CD4-positive, CD25-positive, alpha-beta regulatory T cell (primary cell): Measurements from ENCODE around the gene NTNG2. TPM values are rescaled to one million over a fixed set of nuclear protein-coding genes. Genes with fewer than 3 reads are reported as not detected.

Experiments
- ATAC-seq, 2 donors: fragments of 150-1000 bp; cut with Tn5 transposase; one replicate each; pipeline ENCODE4 v1.10.0; 2021; ENCODE audit warnings: low read depth in 2 of 2, moderate number of reproducible peaks in 2 of 2, moderate library complexity in 1 of 2
- DNase-seq, 3 donors: peaks; one replicate each; pipeline versions ENCODE4 v3.0.0 to v3.0.0-alpha.2; 2012 to 2022; ENCODE audit warnings: mixed read lengths in 1 of 3
- H3K27ac ChIP-seq: one replicate; pipeline ENCODE4 v1.7.0; 2013; ENCODE audit warnings: mild to moderate bottlenecking, low read length; ENCODE audit not compliant: insufficient read depth, poor library complexity, severe bottlenecking
- H3K27me3 ChIP-seq: one replicate; pipeline ENCODE4 v1.7.0; 2013; ENCODE audit warnings: low read length; ENCODE audit not compliant: control insufficient read depth, insufficient read depth
- H3K36me3 ChIP-seq: one replicate; pipeline ENCODE4 v1.7.0; 2013; ENCODE audit warnings: mild to moderate bottlenecking, low read length, moderate library complexity; ENCODE audit not compliant: control insufficient read depth, insufficient read depth
- H3K4me1 ChIP-seq: 2 replicates; pipeline ENCODE4 v1.7.0; 2013; ENCODE audit warnings: mild to moderate bottlenecking, low read length; ENCODE audit not compliant: insufficient read depth, control insufficient read depth, poor library complexity, severe bottlenecking
- H3K4me3 ChIP-seq: one replicate; pipeline ENCODE4 v1.7.0; 2013; ENCODE audit warnings: low read depth, mild to moderate bottlenecking, low read length, moderate library complexity
- H3K9me3 ChIP-seq, 2 experiments: 1 replicate in 1 of 2; 2 replicates in 1 of 2; pipeline ENCODE4 v1.7.0; 2013; ENCODE audit warnings: low read length in 2 of 2, mild to moderate bottlenecking in 1 of 2, moderate library complexity in 1 of 2; ENCODE audit not compliant: control insufficient read depth in 2 of 2
- H3K27ac Mint-ChIP-seq, 3 donors: one replicate each; pipeline ENCODE4 v1.8.0; 2020 to 2022; ENCODE audit warnings: mild to moderate bottlenecking in 3 of 3, mixed read lengths in 3 of 3, moderate library complexity in 2 of 3
- H3K27me3 Mint-ChIP-seq: one replicate; pipeline ENCODE4 v1.8.0; 2022; ENCODE audit warnings: mild to moderate bottlenecking, mixed read lengths
- H3K36me3 Mint-ChIP-seq: one replicate; pipeline ENCODE4 v1.8.0; 2020; ENCODE audit warnings: mixed read lengths
- H3K4me1 Mint-ChIP-seq, 4 donors: one replicate each; pipeline ENCODE4 v1.8.0; 2020 to 2022; ENCODE audit warnings: mixed read lengths in 4 of 4, mild to moderate bottlenecking in 1 of 4
- H3K4me3 Mint-ChIP-seq, 4 donors: one replicate each; pipeline ENCODE4 v1.8.0; 2020 to 2022; ENCODE audit warnings: mild to moderate bottlenecking in 4 of 4, mixed read lengths in 4 of 4, moderate library complexity in 3 of 4
- H3K9me3 Mint-ChIP-seq, 7 donors: one replicate each; pipeline ENCODE4 v1.8.0; 2020 to 2022; ENCODE audit warnings: mixed read lengths in 7 of 7, mild to moderate bottlenecking in 3 of 7, moderate library complexity in 2 of 7
- polyA plus RNA-seq, 4 donors: library from polyadenylated mRNA; unstranded; fragments of 300-500 nt; fragmentation: Illumina TruSeq; gene quantifications; one replicate each; pipeline ENCODE4 v1.2.3, GENCODE V29; 2021
- total RNA-seq: library from RNA; stranded (reverse); gene quantifications from one replicate; pipeline ENCODE4 v1.2.3, GENCODE V29; 2022

Gene NTNG2
- total and polyA plus RNA-seq, 5 donors from 2014 or later, result 0.50 to 14.7 (median 1.2) TPM

DNA sequence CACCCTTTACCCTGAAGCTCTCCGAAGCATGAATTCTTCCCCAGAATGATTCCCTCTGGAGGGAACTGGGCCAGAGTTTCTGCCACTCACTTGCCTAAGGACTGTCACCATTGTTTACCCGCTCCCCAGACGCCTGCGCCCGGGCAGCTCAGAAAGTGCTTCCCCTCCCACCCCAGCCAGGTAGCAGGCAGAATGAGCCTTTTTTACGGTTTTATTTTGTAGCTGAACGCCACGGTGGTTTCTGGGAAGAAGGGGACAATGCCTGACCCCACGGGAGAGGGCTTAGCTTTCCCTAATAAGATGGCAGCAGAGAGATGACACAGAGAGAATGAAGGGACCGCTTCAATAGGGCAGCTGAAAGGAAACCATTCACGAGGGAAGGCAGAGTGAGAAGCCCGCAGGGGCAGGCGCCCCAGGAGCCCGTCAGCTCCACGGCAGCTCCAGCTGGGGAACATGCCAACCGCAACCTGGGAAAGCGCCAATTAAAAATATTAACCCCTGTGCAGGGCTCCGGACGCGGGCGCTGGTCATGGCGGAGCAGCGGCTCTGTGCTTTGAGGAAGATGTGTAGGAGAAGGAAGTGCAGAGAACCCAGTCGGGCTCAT is 20.4 kb upstream of the NTNG2 start:
- Histone ChIP-seq H3K4me1 (peaks cover 9% of the 10 kb centered on the region), H3K27me3 (peaks cover 7% of the 10 kb centered on the region), H3K36me3 (no peaks in the 10 kb centered on the region), H3K9me3 (peaks cover 0 to 2% of the 10 kb centered on the region in 2 experiments), H3K27ac (no peak overlapping the region), H3K4me3 (no peak overlapping the region)
- ATAC-seq (no peak), DNase-seq (no peak)
- peak overlapping the region; percentile 6 to 84 (median 76) for H3K4me3 Mint-ChIP-seq
- peaks cover 31% of the 10 kb centered on the region for H3K27me3 Mint-ChIP-seq
- peaks cover 0 to 21% (median 10%) of the 10 kb centered on the region in 4 donors for H3K4me1 Mint-ChIP-seq
- H3K36me3 Mint-ChIP-seq, result no peaks in the 10 kb centered on the region
- H3K9me3 Mint-ChIP-seq, result peaks cover 0 to 2% (median 0%) of the 10 kb centered on the region in 7 donors
- H3K27ac Mint-ChIP-seq, result peak overlapping the region in 1 of 3 donors; percentile 63

DNA sequence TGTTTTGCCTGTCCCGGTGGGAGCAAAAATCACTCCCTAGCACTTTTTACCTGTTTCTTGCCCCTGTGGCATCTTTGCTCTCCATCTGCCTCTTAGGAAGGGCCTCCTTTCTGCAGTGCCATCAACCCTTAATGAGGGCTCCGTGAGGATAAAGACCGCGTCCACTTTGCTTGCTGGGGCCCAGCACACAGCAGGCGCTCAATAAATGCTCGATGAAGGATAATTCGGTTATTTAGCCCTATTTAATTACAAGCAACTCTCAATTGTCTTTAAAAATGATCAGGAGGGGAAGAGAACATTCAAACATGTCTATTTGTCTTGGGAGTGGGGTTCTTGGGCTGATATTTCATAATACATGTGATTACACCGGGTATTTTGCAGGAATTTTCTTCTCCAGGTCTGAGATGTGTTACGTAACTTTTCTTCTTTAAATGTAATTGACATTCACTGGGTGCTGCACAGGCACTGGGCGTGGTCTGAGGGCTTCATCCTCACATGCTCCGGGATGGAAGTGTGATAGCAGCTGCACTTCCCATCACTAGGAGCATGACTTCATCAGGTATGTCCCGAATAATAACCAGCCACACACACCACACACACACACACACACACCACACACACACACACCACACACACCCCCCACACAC is 19.8 kb upstream of the NTNG2 start:
- H3K4me3 Mint-ChIP-seq, result peak overlapping the region in 3 of 4 donors; percentile 18 to 81 (median 70)
- H3K36me3 ChIP-seq, result no peaks in the 10 kb centered on the region
- no peak overlapping the region for H3K4me3 ChIP-seq
- no peaks in the 10 kb centered on the region for H3K36me3 Mint-ChIP-seq
- no peak for ATAC-seq
- H3K9me3 Mint-ChIP-seq, result peaks cover 0 to 2% (median 0%) of the 10 kb centered on the region in 7 donors
- H3K4me1 Mint-ChIP-seq, result peaks cover 0 to 25% (median 10%) of the 10 kb centered on the region in 4 donors
- no peak overlapping the region for H3K27ac Mint-ChIP-seq
- no peak overlapping the region for H3K27ac ChIP-seq
- H3K27me3 ChIP-seq, result peaks cover 7% of the 10 kb centered on the region
- peaks cover 34% of the 10 kb centered on the region for H3K27me3 Mint-ChIP-seq
- peaks cover 9% of the 10 kb centered on the region for H3K4me1 ChIP-seq
- H3K9me3 ChIP-seq, result peaks cover 0 to 2% of the 10 kb centered on the region in 2 experiments
- no peak for DNase-seq

DNA sequence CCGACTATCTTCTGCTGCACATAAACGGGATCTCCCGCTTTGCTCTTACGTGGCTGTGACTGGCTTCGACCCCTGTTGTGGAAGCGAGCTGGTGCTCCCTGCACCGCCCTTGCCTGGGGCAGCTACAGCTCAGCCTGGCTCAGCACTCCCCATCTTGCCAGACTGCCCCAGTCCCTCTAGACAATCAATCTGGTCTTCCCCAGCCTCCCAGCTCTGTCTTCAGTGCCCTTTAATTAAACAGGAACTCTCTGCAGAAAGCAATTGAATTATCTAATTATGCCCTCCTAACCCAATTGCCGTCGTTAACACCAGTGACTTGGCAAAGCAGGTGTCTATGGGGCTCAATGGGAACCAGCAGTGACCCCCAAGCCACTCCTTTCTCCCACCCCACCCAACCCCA is 18.9 kb upstream of the NTNG2 start:
- no peak for DNase-seq
- Mint-ChIP-seq H3K4me3 (no peak overlapping the region), H3K36me3 (no peaks in the 10 kb centered on the region), H3K4me1 (peaks cover 0 to 25% (median 10%) of the 10 kb centered on the region in 4 donors), H3K27ac (peak overlapping the region in 1 of 3 donors; percentile 40), H3K27me3 (peaks cover 29% of the 10 kb centered on the region), H3K9me3 (peaks cover 0 to 2% (median 0%) of the 10 kb centered on the region in 7 donors)
- Histone ChIP-seq H3K27me3 (peaks cover 7% of the 10 kb centered on the region), H3K9me3 (peaks cover 0 to 2% of the 10 kb centered on the region in 2 experiments), H3K4me1 (peaks cover 13% of the 10 kb centered on the region), H3K4me3 (no peak overlapping the region), H3K36me3 (no peaks in the 10 kb centered on the region), H3K27ac (no peak overlapping the region)
- no peak for ATAC-seq

DNA sequence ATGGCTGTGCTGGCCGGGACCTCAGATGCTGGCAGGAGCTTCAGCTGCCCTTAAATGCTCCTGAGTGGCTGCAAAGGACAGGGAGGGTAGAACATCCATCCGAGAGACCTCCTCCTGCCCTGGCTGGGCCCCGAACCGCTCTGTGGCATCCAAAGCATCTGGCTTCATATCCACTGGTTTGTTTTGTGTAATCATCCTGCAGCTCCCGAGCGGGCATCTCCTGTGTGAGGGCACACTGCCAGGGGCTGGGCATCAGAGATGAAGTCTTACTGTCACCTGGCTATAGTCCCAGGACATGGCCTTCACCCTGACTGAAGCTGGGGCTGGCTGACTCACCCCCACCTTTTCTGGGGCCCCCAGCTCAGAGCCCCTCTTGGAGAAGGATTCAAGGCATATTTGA is 18.5 kb upstream of the NTNG2 start:
- peaks cover 29% of the 10 kb centered on the region for H3K27me3 Mint-ChIP-seq
- H3K9me3 Mint-ChIP-seq, result peaks cover 0 to 2% (median 0%) of the 10 kb centered on the region in 7 donors

DNA sequence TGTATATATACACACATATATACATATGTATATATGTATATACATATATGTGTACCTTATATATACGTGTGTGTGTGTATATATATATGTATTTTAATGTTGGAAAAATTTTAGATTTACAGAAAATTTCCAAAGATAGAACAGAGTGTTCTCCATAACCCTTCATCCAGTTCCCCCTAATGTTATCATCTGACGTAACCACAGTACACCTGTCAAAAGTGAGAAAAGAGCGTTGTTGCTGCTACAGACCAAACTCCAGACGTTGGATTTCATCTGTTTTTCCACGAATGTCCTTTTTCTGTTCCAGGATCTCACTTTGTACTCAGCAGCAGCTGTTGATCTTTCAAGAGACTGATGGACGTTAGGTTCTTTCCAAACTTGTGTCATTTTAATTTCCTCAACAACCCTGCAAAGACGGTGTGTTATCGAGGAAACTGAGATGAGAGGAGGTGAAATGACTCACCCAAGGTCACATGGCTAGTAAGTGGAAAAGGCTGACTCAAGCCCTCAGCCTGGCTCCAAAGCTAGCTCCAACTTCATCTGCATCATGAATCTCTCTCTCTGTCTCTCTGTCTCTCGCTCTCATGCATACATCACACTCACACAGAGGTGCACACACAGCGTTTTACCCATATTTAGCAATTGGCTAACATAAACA is 17.0 kb upstream of the NTNG2 start:
- ATAC-seq (no peak), DNase-seq (peak in 1 of 3 donors; percentile 63)
- H3K27ac ChIP-seq, result no peak overlapping the region
- Mint-ChIP-seq H3K4me1 (peaks cover 0 to 25% (median 10%) of the 10 kb centered on the region in 4 donors), H3K27me3 (peaks cover 33% of the 10 kb centered on the region), H3K4me3 (no peak overlapping the region), H3K27ac (no peak overlapping the region), H3K9me3 (peaks cover 0 to 2% (median 0%) of the 10 kb centered on the region in 7 donors), H3K36me3 (no peaks in the 10 kb centered on the region)
- H3K4me1 ChIP-seq, result peaks cover 13% of the 10 kb centered on the region
- H3K36me3 ChIP-seq, result no peaks in the 10 kb centered on the region
- peaks cover 5% of the 10 kb centered on the region for H3K27me3 ChIP-seq
- no peak overlapping the region for H3K4me3 ChIP-seq
- H3K9me3 ChIP-seq, result peaks cover 0 to 2% of the 10 kb centered on the region in 2 experiments

More for the DNA sequence above, 18.5 kb upstream of the NTNG2 start:
- no peaks in the 10 kb centered on the region for H3K36me3 Mint-ChIP-seq
- H3K27ac Mint-ChIP-seq, result no peak overlapping the region
- H3K36me3 ChIP-seq, result no peaks in the 10 kb centered on the region
- H3K27me3 ChIP-seq, result peaks cover 7% of the 10 kb centered on the region
- no peak overlapping the region for H3K4me3 Mint-ChIP-seq
- H3K9me3 ChIP-seq, result peaks cover 0 to 2% of the 10 kb centered on the region in 2 experiments
- no peak overlapping the region for H3K4me3 ChIP-seq
- no peak overlapping the region for H3K27ac ChIP-seq
- H3K4me1 ChIP-seq, result peaks cover 13% of the 10 kb centered on the region
- peaks cover 0 to 25% (median 10%) of the 10 kb centered on the region in 4 donors for H3K4me1 Mint-ChIP-seq
- no peak for DNase-seq
- no peak for ATAC-seq

DNA sequence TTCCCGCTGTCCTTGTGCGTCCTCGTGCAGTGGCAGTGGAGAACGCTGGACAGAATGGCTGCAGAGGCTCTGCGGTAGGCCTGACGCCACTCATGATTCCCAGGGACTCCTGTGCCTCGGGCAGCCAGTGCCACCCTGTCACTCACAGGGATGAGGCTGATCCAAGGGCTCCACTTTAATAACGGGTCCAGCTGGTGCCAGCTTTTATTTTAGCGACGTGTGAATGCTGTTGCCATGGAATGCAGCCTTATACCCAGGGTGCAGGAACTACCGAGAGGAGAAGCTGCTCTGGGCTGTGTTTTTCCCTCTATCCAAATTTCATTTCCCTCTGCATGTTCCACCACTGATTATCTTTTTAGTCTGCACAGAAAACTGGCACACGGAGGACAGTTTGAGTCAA is 15.8 kb upstream of the NTNG2 start:
- Mint-ChIP-seq H3K27me3 (peaks cover 34% of the 10 kb centered on the region), H3K4me3 (no peak overlapping the region)
- H3K27me3 ChIP-seq, result no peaks in the 10 kb centered on the region

DNA sequence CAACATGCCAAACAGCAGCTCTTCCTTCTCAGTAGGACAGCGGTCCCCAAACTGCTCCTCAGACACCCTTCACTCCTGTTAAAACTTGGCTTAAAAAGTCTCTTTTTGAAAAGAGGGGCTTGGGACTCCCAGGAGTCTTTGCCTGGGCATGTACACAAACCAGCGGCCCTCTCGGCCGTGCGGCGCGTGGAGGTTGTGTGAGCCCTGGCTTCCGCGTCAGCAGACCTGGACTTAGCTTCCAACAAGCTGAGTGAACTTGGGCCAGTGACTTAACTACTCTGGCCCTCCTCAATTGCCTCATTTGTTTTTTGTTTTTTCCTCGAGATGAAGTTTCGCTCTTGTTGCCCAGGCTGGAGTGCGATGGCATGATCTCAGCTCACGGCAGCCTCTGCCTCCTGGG is 15.3 kb upstream of the NTNG2 start:
- Histone ChIP-seq H3K4me3 (no peak overlapping the region), H3K27me3 (no peaks in the 10 kb centered on the region), H3K27ac (no peak overlapping the region), H3K36me3 (no peaks in the 10 kb centered on the region), H3K9me3 (peaks cover 0 to 2% of the 10 kb centered on the region in 2 experiments), H3K4me1 (peaks cover 8% of the 10 kb centered on the region)
- ATAC-seq, result no peak
- Mint-ChIP-seq H3K9me3 (peaks cover 0 to 2% (median 0%) of the 10 kb centered on the region in 7 donors), H3K27me3 (peaks cover 29% of the 10 kb centered on the region), H3K4me3 (no peak overlapping the region), H3K27ac (peak overlapping the region in 1 of 3 donors; percentile 25), H3K36me3 (no peaks in the 10 kb centered on the region), H3K4me1 (peaks cover 0 to 20% (median 6%) of the 10 kb centered on the region in 4 donors)
- DNase-seq, result no peak

More for the DNA sequence above, 15.8 kb upstream of the NTNG2 start:
- H3K4me1 Mint-ChIP-seq, result peaks cover 0 to 25% (median 10%) of the 10 kb centered on the region in 4 donors
- H3K36me3 Mint-ChIP-seq, result no peaks in the 10 kb centered on the region
- Histone ChIP-seq H3K27ac (no peak overlapping the region), H3K36me3 (no peaks in the 10 kb centered on the region), H3K9me3 (peaks cover 0 to 2% of the 10 kb centered on the region in 2 experiments), H3K4me1 (peaks cover 13% of the 10 kb centered on the region), H3K4me3 (no peak overlapping the region)
- peaks cover 0 to 2% (median 0%) of the 10 kb centered on the region in 7 donors for H3K9me3 Mint-ChIP-seq
- DNase-seq (no peak), ATAC-seq (no peak)
- no peak overlapping the region for H3K27ac Mint-ChIP-seq
